ENCODE results near the gene ZNF385D.
A peak's percentile ranks its signal among the peaks of the same experiment; 100 is the strongest.

Gene ZNF385D

GRCh38 chr3:21673393-21673792, 77.6 kb downstream of the ZNF385D start:
- DNase-seq (ENCODE audit: low read depth) = no peak

- peak; percentile 93 for DNase-seq (ENCODE audit: low read depth)
Observed at GRCh38 chr3:21672303-21672702, 78.7 kb downstream of the ZNF385D start.

GRCh38 chr3:21670386-21670785, 80.6 kb downstream of the ZNF385D start:
- no peak for DNase-seq (ENCODE audit: low read depth)

- DNase-seq (ENCODE audit: low read depth) = no peak
Observed at GRCh38 chr3:21668012-21668411, 83.0 kb downstream of the ZNF385D start.

GRCh38 chr3:21665444-21666100, 85.4 kb downstream of the ZNF385D start:
- no peak for DNase-seq (ENCODE audit: low read depth)

- no peak for DNase-seq (ENCODE audit: low read depth)
Observed at GRCh38 chr3:21664996-21665395, 86.0 kb downstream of the ZNF385D start.

GRCh38 chr3:21662403-21662802, 88.6 kb downstream of the ZNF385D start:
- no peak for DNase-seq (ENCODE audit: low read depth)

- peak; percentile 62 for DNase-seq (ENCODE audit: low read depth)
Observed at GRCh38 chr3:21654662-21655061, 96.3 kb downstream of the ZNF385D start.

- DNase-seq (ENCODE audit: low read depth) = no peak
Observed at GRCh38 chr3:21654241-21654640, 96.8 kb downstream of the ZNF385D start.

GRCh38 chr3:21649519-21649918, 101.5 kb downstream of the ZNF385D start:
- DNase-seq (ENCODE audit: low read depth) = no peak

GRCh38 chr3:21647961-21648360, 103.0 kb downstream of the ZNF385D start:
- DNase-seq (ENCODE audit: low read depth) = no peak

GRCh38 chr3:21645121-21645897, 105.7 kb downstream of the ZNF385D start:
- DNase-seq (ENCODE audit: low read depth) = no peak

GRCh38 chr3:21644268-21644667, 106.7 kb downstream of the ZNF385D start:
- no peak for DNase-seq (ENCODE audit: low read depth)

- DNase-seq (ENCODE audit: low read depth) = no peak
Observed at GRCh38 chr3:21643752-21644151, 107.3 kb downstream of the ZNF385D start.

- DNase-seq (ENCODE audit: low read depth) = no peak
Observed at GRCh38 chr3:21642433-21642832, 108.6 kb downstream of the ZNF385D start.

GRCh38 chr3:21641959-21642358, 109.1 kb downstream of the ZNF385D start:
- DNase-seq (ENCODE audit: low read depth) = no peak

GRCh38 chr3:21638488-21638887, 112.5 kb downstream of the ZNF385D start:
- DNase-seq (ENCODE audit: low read depth) = no peak

GRCh38 chr3:21634112-21634511, 116.9 kb downstream of the ZNF385D start:
- no peak for DNase-seq (ENCODE audit: low read depth)

GRCh38 chr3:21624524-21624923, 126.5 kb downstream of the ZNF385D start:
- DNase-seq (ENCODE audit: low read depth) = no peak

- DNase-seq (ENCODE audit: low read depth) = peak; percentile 36
Observed at GRCh38 chr3:21621181-21621651, 129.8 kb downstream of the ZNF385D start.

- no peak for DNase-seq (ENCODE audit: low read depth)
Observed at GRCh38 chr3:21620511-21621155, 130.4 kb downstream of the ZNF385D start.

GRCh38 chr3:21618695-21619094, 132.3 kb downstream of the ZNF385D start:
- no peak for DNase-seq (ENCODE audit: low read depth)

Measured in non-pigmented ciliary epithelial cell (primary cell).